Amygdala (tissue), 56 donors: ENCODE measurements around the gene ZMYND12.

Experiments used
- DNase-seq, 56 donors: peaks; one replicate each; lab custom pipeline; 2025; lab: John Stamatoyannopoulos, UW

Gene ZMYND12

GRCh38 chr1:42449256-42449655, 6.6 kb downstream of the ZMYND12 start:
- DNase-seq: no peak

GRCh38 chr1:42442662-42443061, 13.2 kb downstream of the ZMYND12 start:
- DNase-seq: no peak

GRCh38 chr1:42439940-42440339, 15.9 kb downstream of the ZMYND12 start:
- no peak for DNase-seq

- no peak for DNase-seq
Observed at GRCh38 chr1:42434340-42434739, 21.5 kb downstream of the ZMYND12 start.

GRCh38 chr1:42433369-42433768, 22.5 kb downstream of the ZMYND12 start:
- no peak for DNase-seq

GRCh38 chr1:42432714-42433113, 23.1 kb downstream of the ZMYND12 start:
- DNase-seq: no peak

- no peak for DNase-seq
Observed at GRCh38 chr1:42431514-42431913, 24.3 kb downstream of the ZMYND12 start.

GRCh38 chr1:42430286-42431135, 25.3 kb downstream of the ZMYND12 start:
- DNase-seq: no peak

GRCh38 chr1:42429603-42430002, 26.2 kb downstream of the ZMYND12 start:
- no peak for DNase-seq

- DNase-seq: no peak
Observed at GRCh38 chr1:42427240-42427639, 28.6 kb downstream of the ZMYND12 start.

- DNase-seq: no peak
Observed at GRCh38 chr1:42424201-42424600, 31.6 kb downstream of the ZMYND12 start.

- DNase-seq: no peak
Observed at GRCh38 chr1:42423681-42424080, 32.1 kb downstream of the ZMYND12 start.

GRCh38 chr1:42422737-42423136, 33.1 kb downstream of the ZMYND12 start:
- peak in 6 of 56 donors; percentile 2 to 28 (median 15) for DNase-seq

- peak in 38 of 56 donors; percentile 2 to 73 (median 32) for DNase-seq
Observed at GRCh38 chr1:42420911-42421585, 34.8 kb downstream of the ZMYND12 start.

GRCh38 chr1:42420121-42420520, 35.7 kb downstream of the ZMYND12 start:
- peak in 14 of 56 donors; percentile 6 to 43 (median 16) for DNase-seq

- DNase-seq: peak in 2 of 56 donors; percentile 3 to 54
Observed at GRCh38 chr1:42419126-42419821, 36.5 kb downstream of the ZMYND12 start.

GRCh38 chr1:42418516-42418915, 37.3 kb downstream of the ZMYND12 start:
- no peak for DNase-seq

GRCh38 chr1:42417166-42417565, 38.7 kb downstream of the ZMYND12 start:
- no peak for DNase-seq

- no peak for DNase-seq
Observed at GRCh38 chr1:42414551-42415496, 41.0 kb downstream of the ZMYND12 start.

- no peak for DNase-seq
Observed at GRCh38 chr1:42403880-42404400, 51.9 kb downstream of the ZMYND12 start.
